ENCODE results near the gene TRIM44.

TRIM44 gene

GRCh38 chr11:35794333-35794732 is 131.8 kb downstream of the TRIM44 start:
- no peak for DNase-seq

GRCh38 chr11:35794850-35795249 is 132.3 kb downstream of the TRIM44 start:
- no peak for DNase-seq

- DNase-seq = no peak
Measured at GRCh38 chr11:35796562-35796961, 134.0 kb downstream of the TRIM44 start.

- no peak for DNase-seq
Measured at GRCh38 chr11:35798423-35798822, 135.8 kb downstream of the TRIM44 start.

GRCh38 chr11:35798983-35799382 is 136.4 kb downstream of the TRIM44 start:
- no peak for DNase-seq

- DNase-seq = no peak
Measured at GRCh38 chr11:35799655-35800054, 137.1 kb downstream of the TRIM44 start.

GRCh38 chr11:35800970-35801953 is 138.7 kb downstream of the TRIM44 start:
- DNase-seq = no peak

- no peak for DNase-seq
Measured at GRCh38 chr11:35802221-35802620, 139.6 kb downstream of the TRIM44 start.

GRCh38 chr11:35802672-35803071 is 140.1 kb downstream of the TRIM44 start:
- no peak for DNase-seq

- peak; percentile 31 for DNase-seq
Measured at GRCh38 chr11:35803115-35803514, 140.5 kb downstream of the TRIM44 start.

- DNase-seq = no peak
Measured at GRCh38 chr11:35804451-35805040, 142.0 kb downstream of the TRIM44 start.

- DNase-seq = no peak
Measured at GRCh38 chr11:35809561-35809960, 147.0 kb downstream of the TRIM44 start.

GRCh38 chr11:35810045-35810645 is 147.6 kb downstream of the TRIM44 start:
- DNase-seq = no peak

- no peak for DNase-seq
Measured at GRCh38 chr11:35811783-35812182, 149.2 kb downstream of the TRIM44 start.

- DNase-seq = no peak
Measured at GRCh38 chr11:35812828-35813227, 150.3 kb downstream of the TRIM44 start.

- no peak for DNase-seq
Measured at GRCh38 chr11:35814081-35814695, 151.6 kb downstream of the TRIM44 start.

GRCh38 chr11:35814720-35815305 is 152.2 kb downstream of the TRIM44 start:
- DNase-seq = no peak

- DNase-seq = no peak
Measured at GRCh38 chr11:35815556-35816315, 153.2 kb downstream of the TRIM44 start.

- no peak for DNase-seq
Measured at GRCh38 chr11:35820614-35821013, 158.0 kb downstream of the TRIM44 start.

GRCh38 chr11:35822815-35823495 is 160.4 kb downstream of the TRIM44 start:
- DNase-seq = no peak

- no peak for DNase-seq
Measured at GRCh38 chr11:35823742-35824298, 161.2 kb downstream of the TRIM44 start.
